Stimulated activated CD4-positive, alpha-beta T cell treated with anti-CD3 and anti-CD28 coated beads, Interleukin-4, amount 100 ng/mL, for 1 hour (primary cell): ENCODE measurements around the gene OR8D4.
"Not testable (repeated sequence)": the region's sequence is repeated elsewhere in the genome, so short reads cannot be mapped to it uniquely, and the experiment has no call there.

ENCODE experiments used
- DNase-seq: peaks from one replicate; pipeline ENCODE4 v3.0.0-alpha.2; 2020

OR8D4 gene

DNA sequence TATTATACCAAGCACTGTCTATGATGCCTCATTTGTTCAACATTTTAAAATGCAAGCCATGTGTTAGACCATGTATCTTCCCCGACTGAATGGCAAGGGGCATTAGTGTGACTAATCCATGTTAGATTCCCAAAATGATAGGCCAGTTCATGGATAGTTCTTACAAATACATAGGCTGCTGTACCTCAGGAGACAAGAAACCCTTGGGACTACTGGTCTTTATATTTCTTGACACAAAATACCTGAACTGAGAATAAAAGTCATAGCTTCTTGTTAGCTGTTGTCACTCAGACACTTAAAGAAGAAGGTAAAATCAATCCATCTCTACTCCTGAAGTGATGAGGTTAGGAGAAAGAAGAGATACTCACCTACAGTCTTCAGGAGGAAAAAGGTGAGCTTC is at the start of gene OR8D4:
Gene OR8D4 (plus strand): TSS at position 301 of the 400 bp plus-strand sequence. CDS start 4,265 bp downstream, outside the sequence.
- no peak for DNase-seq

DNA sequence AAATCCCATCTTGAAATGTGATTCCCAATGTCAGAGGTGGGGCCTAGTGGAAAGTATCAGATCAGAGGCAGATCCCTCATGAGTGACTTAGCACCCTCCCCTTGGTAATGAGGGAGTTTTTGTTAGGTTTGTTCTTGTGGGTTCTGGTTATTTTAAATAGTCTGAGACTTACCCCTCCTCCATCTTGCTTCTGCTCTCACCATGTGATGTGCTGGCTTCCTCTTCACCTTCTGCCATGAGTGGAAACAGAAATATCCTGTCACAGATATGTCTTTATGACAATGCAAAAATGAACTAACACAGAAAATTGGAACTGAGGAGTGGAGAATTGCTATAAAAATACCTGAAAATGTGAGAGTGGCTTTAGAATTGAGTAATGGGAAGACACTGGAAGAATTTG is 49.6 kb upstream of the OR8D4 start:
- DNase-seq, result no peak

- no peak for DNase-seq
These were observed 48.9 kb upstream of the OR8D4 start for GRCh38 chr11:123853038-123853437.

- DNase-seq, result no peak
These were observed 45.5 kb upstream of the OR8D4 start for GRCh38 chr11:123856444-123856843.

DNA sequence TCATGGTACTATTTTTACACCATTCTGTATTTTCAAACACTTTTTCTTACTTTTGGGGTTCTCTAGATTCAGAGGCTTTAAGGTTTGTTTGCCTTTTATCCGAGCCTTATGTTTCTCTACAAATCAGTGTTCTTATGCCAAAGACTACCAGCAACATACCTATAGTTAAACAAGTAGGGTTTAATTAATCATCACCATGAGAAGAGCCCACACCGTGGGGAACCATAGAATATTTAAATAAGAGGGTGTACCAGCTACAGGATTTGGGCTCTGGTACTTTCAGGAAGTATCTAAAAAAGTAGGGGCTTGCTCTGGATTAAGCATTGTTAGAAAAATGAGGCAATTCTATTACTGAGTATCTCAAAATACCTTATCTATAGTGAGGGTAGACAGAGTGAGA is 42.2 kb upstream of the OR8D4 start:
- DNase-seq, result no peak

- not testable (repeated sequence) for DNase-seq
These were observed 36.7 kb upstream of the OR8D4 start for GRCh38 chr11:123865293-123865692.

GRCh38 chr11:123867795-123868194 is 34.2 kb upstream of the OR8D4 start:
- DNase-seq, result not testable (repeated sequence)

GRCh38 chr11:123880912-123881311 is 21.1 kb upstream of the OR8D4 start:
- no peak for DNase-seq

- no peak for DNase-seq
These were observed 16.4 kb upstream of the OR8D4 start, which contains the start of gene TMEM225 for GRCh38 chr11:123885570-123885969. TSS of gene TMEM225 (minus strand) at chr11:123885670. CDS start at chr11:123885425, 245 bp downstream.

GRCh38 chr11:123892031-123892430 is 9.9 kb upstream of the OR8D4 start:
- DNase-seq, result no peak

DNA sequence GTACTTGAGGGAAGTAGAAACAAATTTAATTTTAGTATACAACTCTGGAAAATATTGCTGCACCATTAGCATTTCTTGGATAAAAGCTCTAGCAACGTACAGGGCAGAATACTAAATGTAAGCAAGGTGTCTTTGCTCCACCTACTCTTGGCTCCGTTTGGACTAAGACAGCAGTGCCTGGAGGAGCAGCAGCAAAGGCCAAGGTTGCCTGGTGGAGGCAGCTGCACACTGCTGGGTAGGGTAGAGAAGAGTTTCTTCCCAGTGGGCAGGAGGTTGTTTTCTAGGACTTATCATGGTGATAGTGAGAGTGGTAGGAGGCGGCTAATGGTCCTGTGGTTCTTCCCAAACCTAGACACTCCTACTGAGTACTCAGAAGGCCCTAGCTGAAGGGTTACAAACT is 2.2 kb upstream of the OR8D4 start:
- no peak for DNase-seq

DNA sequence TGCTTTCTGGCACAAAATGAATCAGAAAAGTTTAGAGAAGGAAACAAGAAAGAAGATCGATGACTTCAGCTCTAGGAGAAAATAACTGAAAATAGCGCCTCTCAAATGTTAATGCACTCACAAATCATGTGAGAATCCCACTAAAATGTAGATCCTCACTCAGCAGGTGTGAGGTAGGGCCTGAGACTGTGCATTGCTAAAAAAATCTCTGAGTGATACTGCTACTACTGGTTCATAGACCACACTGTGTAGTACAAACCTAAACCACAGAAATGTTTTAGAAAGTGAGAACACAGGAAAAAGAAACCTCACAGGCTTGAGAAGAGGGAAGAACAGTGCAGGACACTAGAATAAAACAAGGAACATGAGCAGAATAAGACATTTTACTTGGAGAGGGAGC is 2.0 kb downstream of the OR8D4 start:
- DNase-seq, result no peak

DNA sequence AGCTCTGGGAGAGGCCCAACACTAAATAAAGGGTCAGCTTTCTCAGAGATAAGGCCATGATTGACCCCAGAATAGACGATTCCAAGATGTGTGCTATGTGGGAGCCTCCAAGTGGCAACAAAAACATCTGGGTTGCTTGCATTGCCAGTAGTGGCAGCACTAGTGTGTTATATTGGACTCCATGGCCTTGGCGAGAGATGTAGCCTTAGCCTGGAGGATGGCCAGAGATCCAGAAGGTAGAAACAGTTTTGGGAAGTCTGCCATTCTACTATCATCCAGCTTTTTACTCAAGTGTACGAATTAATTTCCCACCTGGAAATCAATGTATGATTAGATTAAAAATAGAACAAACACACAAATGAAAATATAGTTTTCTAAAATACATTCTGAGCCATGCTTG is 3.0 kb downstream of the OR8D4 start:
- no peak for DNase-seq

- no peak for DNase-seq
These were observed 3.9 kb downstream of the OR8D4 start for GRCh38 chr11:123905826-123906225.

DNA sequence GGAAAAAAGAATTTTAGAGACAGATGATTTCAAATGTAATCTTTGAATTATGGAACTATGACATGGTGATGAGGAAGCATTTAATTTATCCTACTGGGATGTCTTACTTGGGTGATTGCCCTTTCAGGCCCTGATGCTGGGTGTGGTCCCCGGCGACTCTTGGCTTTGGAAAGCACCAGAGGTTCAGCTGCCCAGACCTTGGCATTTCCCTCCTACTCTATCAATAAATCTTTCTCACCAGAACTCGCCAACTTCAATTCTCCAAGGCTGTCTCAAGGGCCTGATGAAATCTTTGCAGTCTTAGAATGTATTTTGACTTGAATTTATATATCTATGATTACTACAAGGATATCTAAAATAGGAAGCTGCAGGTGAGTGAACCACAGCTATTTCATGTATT is 19.0 kb downstream of the OR8D4 start:
- DNase-seq, result no peak

- no peak for DNase-seq
These were observed 22.1 kb downstream of the OR8D4 start for GRCh38 chr11:123924027-123924426.

GRCh38 chr11:123939317-123939716 is 37.4 kb downstream of the OR8D4 start, which contains the start of gene OR4D5:
TSS of gene OR4D5 (plus strand) at chr11:123939617. CDS start at chr11:123939617, 0 bp downstream.
- no peak for DNase-seq

DNA sequence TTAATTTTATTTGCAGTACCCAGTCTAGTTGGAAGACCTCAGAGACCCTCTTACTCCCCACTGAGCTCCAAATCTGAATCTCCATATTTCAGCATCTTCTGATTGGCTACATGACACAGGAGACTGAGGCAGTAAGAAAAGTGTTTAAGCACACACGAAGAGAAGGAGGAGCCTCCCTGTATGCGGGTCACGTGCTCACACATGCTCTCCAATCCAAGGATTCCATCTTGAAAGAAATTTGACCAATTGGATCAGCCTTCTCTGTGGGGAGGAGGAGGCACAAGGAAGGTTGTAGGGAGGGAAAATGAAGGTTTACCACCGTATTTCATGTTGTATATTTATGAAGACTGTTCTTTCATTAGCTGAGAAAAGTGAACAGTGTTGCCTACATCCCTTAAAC is 40.4 kb downstream of the OR8D4 start:
- DNase-seq, result no peak

GRCh38 chr11:123943738-123944137 is 41.8 kb downstream of the OR8D4 start, which contains the start of gene OR6T1:
TSS of gene OR6T1 (minus strand) at chr11:123943838. CDS start at chr11:123943838, 0 bp downstream.
- no peak for DNase-seq

DNA sequence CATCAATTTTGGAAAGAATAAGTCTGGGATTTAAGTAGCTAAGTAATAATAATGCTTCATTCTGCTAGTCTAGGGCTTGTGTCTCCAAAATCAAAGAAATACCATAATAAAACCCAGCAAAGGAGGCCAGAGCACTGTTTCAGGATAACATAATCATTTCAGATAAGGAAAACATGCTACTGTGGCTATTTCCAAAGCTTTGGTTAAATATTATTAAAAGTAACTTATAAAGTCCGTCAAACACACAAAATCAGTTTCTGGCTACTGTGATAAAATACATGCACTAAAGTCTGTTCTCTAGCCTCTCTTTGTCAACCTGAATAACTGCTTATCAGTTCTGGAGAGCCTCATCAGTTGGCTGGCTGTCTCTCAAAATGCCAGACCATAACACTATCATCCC is 43.2 kb downstream of the OR8D4 start:
- no peak for DNase-seq

- DNase-seq, result no peak
These were observed 54.8 kb downstream of the OR8D4 start for GRCh38 chr11:123956752-123957151.
